Upper lobe of right lung (tissue), 1 donor: ENCODE results near the gene MYPOP. TPM values are rescaled to one million over a fixed set of nuclear protein-coding genes. Genes with fewer than 3 reads are reported as not detected.

Experiments used
- ATAC-seq: fragments of 200-7000 bp; cut with Tn5 transposase; one replicate; pipeline ENCODE4 v1.9.1; 2020; ENCODE audit warnings: mild to moderate bottlenecking, moderate library complexity
- DNase-seq: peaks from one replicate; pipeline ENCODE4 v3.0.0-alpha.2; 2020
- H3K27ac ChIP-seq: fragments of 200-600 bp; one replicate; pipeline ENCODE4 v1.8.0; 2022
- H3K27me3 ChIP-seq: fragments of 200-600 bp; one replicate; pipeline ENCODE4 v1.8.0; 2022; ENCODE audit warnings: mild to moderate bottlenecking
- H3K36me3 ChIP-seq: fragments of 200-600 bp; one replicate; pipeline ENCODE4 v1.8.0; 2022
- H3K4me1 ChIP-seq: fragments of 200-600 bp; one replicate; pipeline ENCODE4 v1.8.0; 2022
- H3K4me3 ChIP-seq: fragments of 200-600 bp; one replicate; pipeline ENCODE4 v1.8.0; 2022; ENCODE audit warnings: mild to moderate bottlenecking
- H3K9me3 ChIP-seq: fragments of 200-600 bp; one replicate; pipeline ENCODE4 v1.8.0; 2022
- CTCF ChIP-seq: fragments of 200-600 bp; IDR thresholded peaks from one replicate; pipeline ENCODE4 v1.8.0; 2022; ENCODE audit warnings: antibody characterized with exemption
- intact Hi-C: fragments of 100-400 bp; cut with DNase I; formaldehyde crosslinking; loops from one replicate; pipeline ENCODE4 v1.11.0; 2022
- total RNA-seq: library from RNA; stranded (reverse); fragmentation: NEBNext Ultra II Directional; extraction: Animal tissue kit (Norgen Biotek cat#: 25700); gene quantifications from one replicate; pipeline ENCODE4 v1.2.1, GENCODE V29; 2021
- donor health status: DM: no; HTN: yes; CAD: no; lungs with severe emphysema.

MYPOP gene
- total RNA-seq, 1 donor from 2014 or later, result 7.9 TPM

GRCh38 chr19:45866400-45867176, 35.8 kb downstream of the MYPOP start:
- Histone ChIP-seq H3K4me3 (no peak overlapping the region), H3K4me1 (peaks cover 16% of the 10 kb centered on the region), H3K27ac (no peak overlapping the region), H3K36me3 (no peaks in the 10 kb centered on the region), H3K9me3 (no peaks in the 10 kb centered on the region), H3K27me3 (peaks cover 16% of the 10 kb centered on the region)
- ATAC-seq, result no peak
- intact Hi-C loops, result no loop called here
- DNase-seq, result no peak
- TF ChIP-seq CTCF, result no peak

- TF ChIP-seq CTCF, result no peak
- no peak for DNase-seq
- peaks cover 16% of the 10 kb centered on the region for H3K4me1 ChIP-seq
Measured at GRCh38 chr19:45865269-45865948, 37.0 kb downstream of the MYPOP start.

GRCh38 chr19:45864629-45865082, 37.8 kb downstream of the MYPOP start:
- intact Hi-C loops, result no loop called here
- H3K4me1 ChIP-seq, result peaks cover 16% of the 10 kb centered on the region
- H3K27me3 ChIP-seq, result peaks cover 16% of the 10 kb centered on the region
- TF ChIP-seq CTCF, result no peak
- no peak for ATAC-seq
- H3K27ac ChIP-seq, result no peak overlapping the region
- peak overlapping the region; percentile 97 for H3K4me3 ChIP-seq
- no peaks in the 10 kb centered on the region for H3K9me3 ChIP-seq
- DNase-seq, result no peak
- peaks cover 11% of the 10 kb centered on the region for H3K36me3 ChIP-seq

More at GRCh38 chr19:45865269-45865948, 37.0 kb downstream of the MYPOP start:
- peaks cover 4% of the 10 kb centered on the region for H3K36me3 ChIP-seq
- H3K4me3 ChIP-seq, result no peak overlapping the region
- H3K9me3 ChIP-seq, result no peaks in the 10 kb centered on the region
- H3K27ac ChIP-seq, result no peak overlapping the region
- H3K27me3 ChIP-seq, result peaks cover 16% of the 10 kb centered on the region
- no peak for ATAC-seq
- intact Hi-C loops, result no loop called here

GRCh38 chr19:45863840-45864628, 38.4 kb downstream of the MYPOP start, which contains the start of gene FOXA3:
FOXA3 (plus strand) TSS chr19:45864326; CDS start chr19:45864457, 131 bp downstream.
- peak; percentile 74 for ATAC-seq
- Histone ChIP-seq H3K27ac (no peak within 1 kb of the TSS), H3K36me3 (peaks cover 17% of the 10 kb centered on the region), H3K4me3 (peak within 1 kb of the TSS; percentile 97), H3K27me3 (peaks cover 16% of the 10 kb centered on the region), H3K9me3 (no peaks in the 10 kb centered on the region), H3K4me1 (peaks cover 16% of the 10 kb centered on the region)
- peak; percentile 85 for DNase-seq
- intact Hi-C loops, result no loop called here
- peak; percentile 64 for TF ChIP-seq CTCF

GRCh38 chr19:45863335-45863839, 39.0 kb downstream of the MYPOP start:
- Histone ChIP-seq H3K4me1 (peaks cover 16% of the 10 kb centered on the region), H3K27ac (no peak overlapping the region), H3K36me3 (peaks cover 22% of the 10 kb centered on the region), H3K27me3 (peaks cover 16% of the 10 kb centered on the region), H3K4me3 (peak overlapping the region; percentile 97), H3K9me3 (no peaks in the 10 kb centered on the region)
- no peak for ATAC-seq
- TF ChIP-seq CTCF, result no peak
- DNase-seq, result no peak
- intact Hi-C loops, result no loop called here
